ENCODE measurements around the gene PLEKHN1.
"Not testable (repeated sequence)": the region's sequence is repeated elsewhere in the genome, so short reads cannot be mapped to it uniquely, and the experiment has no call there.

DNA sequence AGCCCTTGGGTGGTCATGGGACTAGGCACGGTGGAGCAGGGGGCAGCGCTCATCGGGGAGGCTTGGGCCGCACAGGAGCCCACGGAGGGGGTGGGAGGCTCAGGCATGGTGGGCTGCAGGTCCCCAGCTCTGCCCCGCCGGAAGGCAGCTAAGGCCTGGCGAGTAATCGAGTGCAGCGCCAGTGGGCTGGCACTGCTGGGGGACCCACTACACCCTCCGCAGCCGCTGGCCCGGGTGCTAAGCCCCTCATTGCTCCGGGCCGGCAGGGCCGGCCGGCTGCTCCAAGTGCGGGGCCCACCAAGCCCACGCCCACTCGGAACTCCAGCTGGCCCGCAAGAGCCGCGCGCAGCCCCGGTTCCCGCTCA, 52.0 kb downstream of the PLEKHN1 start:
- TF ChIP-seq, protein P1, sequence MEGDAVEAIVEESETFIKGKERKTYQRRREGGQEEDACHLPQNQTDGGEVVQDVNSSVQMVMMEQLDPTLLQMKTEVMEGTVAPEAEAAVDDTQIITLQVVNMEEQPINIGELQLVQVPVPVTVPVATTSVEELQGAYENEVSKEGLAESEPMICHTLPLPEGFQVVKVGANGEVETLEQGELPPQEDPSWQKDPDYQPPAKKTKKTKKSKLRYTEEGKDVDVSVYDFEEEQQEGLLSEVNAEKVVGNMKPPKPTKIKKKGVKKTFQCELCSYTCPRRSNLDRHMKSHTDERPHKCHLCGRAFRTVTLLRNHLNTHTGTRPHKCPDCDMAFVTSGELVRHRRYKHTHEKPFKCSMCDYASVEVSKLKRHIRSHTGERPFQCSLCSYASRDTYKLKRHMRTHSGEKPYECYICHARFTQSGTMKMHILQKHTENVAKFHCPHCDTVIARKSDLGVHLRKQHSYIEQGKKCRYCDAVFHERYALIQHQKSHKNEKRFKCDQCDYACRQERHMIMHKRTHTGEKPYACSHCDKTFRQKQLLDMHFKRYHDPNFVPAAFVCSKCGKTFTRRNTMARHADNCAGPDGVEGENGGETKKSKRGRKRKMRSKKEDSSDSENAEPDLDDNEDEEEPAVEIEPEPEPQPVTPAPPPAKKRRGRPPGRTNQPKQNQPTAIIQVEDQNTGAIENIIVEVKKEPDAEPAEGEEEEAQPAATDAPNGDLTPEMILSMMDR (conservative IDR thresholded peaks at IDR 0.05; ENCODE audit: low read length) = not testable (repeated sequence)
- not testable (repeated sequence) for TF ChIP-seq EZH2phosphoT487 (IDR thresholded peaks at IDR 0.05; ENCODE audit: borderline replicate concordance, low read depth, low read length)
